HCT116 (cell line): ENCODE data around the gene SCN2B. TPM values are rescaled to one million over a fixed set of nuclear protein-coding genes. Genes with fewer than 3 reads are reported as not detected.

ENCODE experiments used
- ATAC-seq: fragments of 200-7000 bp; cut with Tn5 transposase; 2 replicates; pipeline ENCODE4 v1.9.1; 2020; ENCODE audit warnings: mild to moderate bottlenecking, moderate library complexity
- BruUV-seq: library from RNA; stranded (reverse); fragments of 400-500 nt; replicated peaks from 2 replicates; lab custom pipeline; 2021; lab: Mats Ljungman, UMichigan
- CTCF ChIA-PET: fragments of 300-600 bp; sonication (Branson Sonifier 250); formaldehyde crosslinking; loops from one replicate; lab custom pipeline; 2021; ENCODE audit warnings: antibody characterized with exemption; lab: Charles Lee
- POLR2A ChIA-PET: fragments of 300-600, 350-600 bp; sonication (Branson Sonifier 250); formaldehyde crosslinking; loops from one replicate; lab custom pipeline; 2021; ENCODE audit warnings: antibody characterized with exemption; lab: Charles Lee
- RAD21 ChIA-PET, 2 experiments: fragments of 300-600 bp; sonication (Branson Sonifier 250); formaldehyde crosslinking; loops; one replicate each; lab custom pipeline; 2023; ENCODE audit warnings: low total read pairs in 2 of 2; ENCODE audit not compliant: uncharacterized antibody in 2 of 2, unreplicated experiment in 2 of 2, low non-redundant PET in 1 of 2; lab: Charles Lee
- DNase-seq: peaks from one replicate; pipeline ENCODE4 v3.0.0-alpha.2; 2010; ENCODE audit warnings: low read depth, low spot score
- H2AFZ ChIP-seq: fragments of 200-600 bp; shearing (Covaris generic), sonication (generic); 2 replicates; pipeline ENCODE4 v1.6.1; 2017; ENCODE audit warnings: low read depth, mixed run types, mixed read lengths, antibody characterized with exemption, low read length; ENCODE audit not compliant: poor library complexity, severe bottlenecking
- H3K27ac ChIP-seq: 2 replicates; pipeline ENCODE4 v1.5.1; 2012; ENCODE audit warnings: low read depth, low read length
- H3K27me3 ChIP-seq: fragments of 200-600 bp; sonication (generic); 2 replicates; pipeline ENCODE4 v1.6.1; 2016; ENCODE audit warnings: mixed run types, low read length, mixed read lengths; ENCODE audit not compliant: insufficient read depth
- H3K36me3 ChIP-seq, 2 experiments: fragments of 200-500 bp in 1 of 2; fragments of 200-600 bp in 1 of 2; sonication (Bioruptor generic) in 1 of 2; sonication (generic) in 1 of 2; 2 replicates each; pipeline versions ENCODE4 v1.5.1 to v1.6.1; 2014 to 2016; ENCODE audit warnings: low read length in 2 of 2, inconsistent platforms in 1 of 2, mixed read lengths in 1 of 2, mixed run types in 1 of 2; ENCODE audit not compliant: insufficient read depth in 2 of 2, control insufficient read depth in 1 of 2
- H3K4me1 ChIP-seq, 2 experiments: fragments of 200-600 bp in 1 of 2; sonication (generic) in 1 of 2; 2 replicates each; pipeline versions ENCODE4 v1.5.1 to v1.6.1; 2012 to 2017; ENCODE audit warnings: low read length in 2 of 2, inconsistent platforms in 1 of 2, mild to moderate bottlenecking in 1 of 2, mixed read lengths in 1 of 2, mixed run types in 1 of 2, moderate library complexity in 1 of 2; ENCODE audit not compliant: insufficient read depth in 2 of 2, control insufficient read depth in 1 of 2
- H3K4me2 ChIP-seq: fragments of 200-600 bp; sonication (generic); 2 replicates; pipeline ENCODE4 v1.6.1; 2017; ENCODE audit warnings: mixed run types, low read length, mixed read lengths
- H3K4me3 ChIP-seq, 2 experiments: fragments of 200-600 bp in 1 of 2; sonication (generic) in 1 of 2; replicated peaks in 1 of 2; 2 replicates each; pipeline ENCODE4 v1.5.1; 2011 to 2016; ENCODE audit warnings: low read length in 2 of 2, control low read depth in 1 of 2, low read depth in 1 of 2, mild to moderate bottlenecking in 1 of 2, mixed read lengths in 1 of 2, mixed run types in 1 of 2
- H3K79me2 ChIP-seq: fragments of 200-600 bp; sonication (generic); 2 replicates; pipeline ENCODE4 v1.6.1; 2017; ENCODE audit warnings: mild to moderate bottlenecking, mixed run types, low read length, moderate library complexity, mixed read lengths; ENCODE audit not compliant: insufficient read depth
- H3K9ac ChIP-seq: fragments of 200-600 bp; sonication (generic); 2 replicates; pipeline ENCODE4 v1.6.1; 2016; ENCODE audit warnings: low read length, mixed read lengths
- H3K9me2 ChIP-seq: fragments of 200-600 bp; sonication (generic), shearing (Covaris generic); 2 replicates; pipeline ENCODE4 v1.6.1; 2017; ENCODE audit warnings: mixed run types, mild to moderate bottlenecking, moderate library complexity; ENCODE audit not compliant: insufficient read depth
- H3K9me3 ChIP-seq, 2 experiments: fragments of 200-500 bp in 1 of 2; fragments of 200-600 bp in 1 of 2; sonication (Bioruptor generic) in 1 of 2; sonication (generic) in 1 of 2; 2 replicates each; pipeline ENCODE4 v1.6.1; 2014 to 2017; ENCODE audit warnings: low read length in 2 of 2, mixed read lengths in 2 of 2, inconsistent platforms in 1 of 2, low read depth in 1 of 2, mild to moderate bottlenecking in 1 of 2, mixed run types in 1 of 2, moderate library complexity in 1 of 2; ENCODE audit not compliant: control insufficient read depth in 1 of 2, insufficient read depth in 1 of 2
- H4K20me1 ChIP-seq: fragments of 200-600 bp; sonication (generic), shearing (Covaris generic); 2 replicates; pipeline ENCODE4 v1.6.1; 2017; ENCODE audit warnings: mixed run types, mild to moderate bottlenecking, moderate library complexity; ENCODE audit not compliant: insufficient read depth
- CBX3 ChIP-seq: IDR thresholded peaks from 2 replicates; pipeline ENCODE4 v1.6.1; 2012; ENCODE audit warnings: low read depth
- CEBPB ChIP-seq: IDR thresholded peaks from 2 replicates; pipeline ENCODE4 v1.6.1; 2012; ENCODE audit warnings: low read depth
- EGR1 ChIP-seq: IDR thresholded peaks from 2 replicates; pipeline ENCODE4 v1.6.1; 2012; ENCODE audit warnings: low read depth
- ELF1 ChIP-seq: IDR thresholded peaks from 2 replicates; pipeline ENCODE4 v1.6.1; 2012; ENCODE audit warnings: low read depth, borderline replicate concordance
- EZH2 ChIP-seq: fragments of 200-600 bp; sonication (generic); IDR thresholded peaks from 2 replicates; pipeline ENCODE4 v1.6.1; 2017; ENCODE audit warnings: antibody characterized with exemption, mixed run types
- FOSL1 ChIP-seq: IDR thresholded peaks from 2 replicates; pipeline ENCODE4 v1.6.1; 2012; ENCODE audit warnings: low read depth
- JUND ChIP-seq: IDR thresholded peaks from 2 replicates; pipeline ENCODE4 v1.6.1; 2012
- MAX ChIP-seq: IDR thresholded peaks from 2 replicates; pipeline ENCODE4 v1.6.1; 2012
- POLR2A ChIP-seq: IDR thresholded peaks from 2 replicates; pipeline ENCODE4 v1.7.0; 2011; ENCODE audit warnings: borderline replicate concordance; ENCODE audit not compliant: insufficient read depth, insufficient read length; ENCODE audit errors: extremely low read depth
- POLR2AphosphoS5 ChIP-seq: IDR thresholded peaks from 2 replicates; pipeline ENCODE4 v1.6.1; 2011; ENCODE audit warnings: mild to moderate bottlenecking, low read depth, low read length, moderate library complexity
- RAD21 ChIP-seq: IDR thresholded peaks from 2 replicates; pipeline ENCODE4 v1.6.1; 2012; ENCODE audit warnings: low read depth, mild to moderate bottlenecking
- REST ChIP-seq: IDR thresholded peaks from 2 replicates; pipeline ENCODE4 v1.6.1; 2012; ENCODE audit warnings: low read depth
- SIN3A ChIP-seq: IDR thresholded peaks from 2 replicates; pipeline ENCODE4 v1.6.1; 2012; ENCODE audit warnings: low read depth
- SP1 ChIP-seq: IDR thresholded peaks from 2 replicates; pipeline ENCODE4 v1.6.1; 2012; ENCODE audit warnings: low read depth
- TCF7L2 ChIP-seq: IDR thresholded peaks from 2 replicates; pipeline ENCODE4 v1.7.0; 2011; ENCODE audit warnings: borderline replicate concordance, inconsistent platforms; ENCODE audit not compliant: insufficient read depth, insufficient read length; ENCODE audit errors: extremely low read depth
- ZBTB33 ChIP-seq: IDR thresholded peaks from 2 replicates; pipeline ENCODE4 v1.6.1; 2011; ENCODE audit warnings: mild to moderate bottlenecking, low read length, moderate library complexity; ENCODE audit not compliant: insufficient replicate concordance; ENCODE audit errors: extremely low read depth
- ZFX ChIP-seq: fragments of 450-650 bp; IDR thresholded peaks from 2 replicates; pipeline ENCODE4 v1.6.1; 2017
- intact Hi-C: fragments of 100-400 bp; cut with micrococcal nuclease; formaldehyde crosslinking; loops from 2 replicates; pipeline ENCODE4 v1.10.0; 2022
- total RNA-seq: library from RNA; stranded (reverse); gene quantifications from one replicate; pipeline ENCODE4 v1.2.1, GENCODE V29; 2021; ENCODE audit not compliant: unreplicated experiment

SCN2B gene
- total RNA-seq, 1 experiment from 2014 or later, result not detected

- Histone ChIP-seq H2AFZ (no peak overlapping the region), H3K9ac (no peak overlapping the region), H3K4me3 (no peak overlapping the region), H4K20me1 (no peaks in the 10 kb centered on the region), H3K9me3 (no peaks in the 10 kb centered on the region), H3K9me2 (no peaks in the 10 kb centered on the region), H3K27me3 (no peaks in the 10 kb centered on the region), H3K4me2 (no peak overlapping the region), H3K79me2 (no peaks in the 10 kb centered on the region), H3K36me3 (no peaks in the 10 kb centered on the region), H3K27ac (no peak overlapping the region), H3K4me1 (peaks cover 6 to 16% of the 10 kb centered on the region in 2 experiments; a peak in 3 of 4 replicates)
- DNase-seq (no peak), ATAC-seq (no peak)
- intact Hi-C loops, result no loop called here
- CTCF ChIA-PET, result no interaction called here
- no peak for TF ChIP-seq JUND
- no peak for TF ChIP-seq POLR2AphosphoS5
- TF ChIP-seq RAD21, result no peak
- no peak for TF ChIP-seq MAX
- no peak for TF ChIP-seq EZH2
- TF ChIP-seq EGR1, result no peak
- no peak for TF ChIP-seq CBX3
- no peak for TF ChIP-seq CEBPB
- TF ChIP-seq REST, result no peak
- no peak for TF ChIP-seq ZFX
- no peak for TF ChIP-seq TCF7L2
- no peak for TF ChIP-seq POLR2A
- no peak for TF ChIP-seq FOSL1
- TF ChIP-seq ZBTB33, result no peak
- TF ChIP-seq SIN3A, result no peak
- no peak for TF ChIP-seq SP1
- no peak for TF ChIP-seq ELF1
- BruUV-seq, result no TSS peak
- RAD21 ChIA-PET, result no interaction called here
- POLR2A ChIA-PET, result no interaction called here
Measured at GRCh38 chr11:118176778-118177134, 317 bp upstream of the SCN2B start.
